ENCODE data around the gene PLA2G2C.
A peak's percentile ranks its signal among the peaks of the same experiment; 100 is the strongest.

Gene PLA2G2C

DNA sequence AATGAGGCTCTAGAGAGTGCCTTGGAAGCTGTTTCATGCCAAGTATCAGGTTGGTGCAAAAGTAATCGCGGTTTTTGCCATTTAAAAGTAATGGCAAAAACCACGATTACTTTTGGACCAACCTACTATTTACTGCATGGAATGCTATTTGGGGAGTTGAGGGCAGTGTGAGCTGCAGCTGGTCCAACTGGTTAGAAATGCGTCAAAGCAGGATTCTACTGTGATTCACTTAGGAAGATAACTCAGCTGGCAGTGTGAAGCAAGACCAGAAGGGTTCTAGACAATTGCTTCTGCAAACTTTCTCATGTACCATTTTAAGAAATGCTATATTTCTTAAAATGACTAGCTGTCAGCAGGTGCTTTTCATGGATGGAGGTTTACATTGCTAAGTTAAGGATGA lies 21.2 kb upstream of the PLA2G2C start:
- no peak for DNase-seq

- DNase-seq: no peak
These were observed 15.8 kb upstream of the PLA2G2C start for GRCh38 chr1:20202166-20202565.

- DNase-seq: no peak
These were observed 14.6 kb upstream of the PLA2G2C start for GRCh38 chr1:20200966-20201365.

GRCh38 chr1:20199840-20200239 lies 13.5 kb upstream of the PLA2G2C start:
- DNase-seq: no peak

DNA sequence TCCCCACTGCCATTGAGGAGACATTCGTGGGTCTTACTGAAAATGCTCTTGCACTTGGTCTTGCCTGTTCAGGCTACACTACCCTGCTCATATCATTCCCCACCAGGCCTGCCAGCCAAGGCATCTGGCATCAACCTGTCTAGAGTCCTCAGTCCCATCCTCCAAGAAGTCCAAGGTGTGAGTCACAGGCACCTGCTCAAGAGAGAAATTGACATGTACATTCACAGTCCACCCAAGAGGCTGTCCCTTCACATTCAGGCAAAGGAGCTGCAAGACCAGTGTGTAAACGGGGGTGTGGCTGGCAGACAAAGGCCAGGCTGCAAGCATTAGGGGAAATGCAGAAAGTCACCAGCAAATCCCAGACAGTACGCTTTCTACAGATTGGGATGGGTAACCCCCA lies 13.1 kb upstream of the PLA2G2C start:
- no peak for DNase-seq

DNA sequence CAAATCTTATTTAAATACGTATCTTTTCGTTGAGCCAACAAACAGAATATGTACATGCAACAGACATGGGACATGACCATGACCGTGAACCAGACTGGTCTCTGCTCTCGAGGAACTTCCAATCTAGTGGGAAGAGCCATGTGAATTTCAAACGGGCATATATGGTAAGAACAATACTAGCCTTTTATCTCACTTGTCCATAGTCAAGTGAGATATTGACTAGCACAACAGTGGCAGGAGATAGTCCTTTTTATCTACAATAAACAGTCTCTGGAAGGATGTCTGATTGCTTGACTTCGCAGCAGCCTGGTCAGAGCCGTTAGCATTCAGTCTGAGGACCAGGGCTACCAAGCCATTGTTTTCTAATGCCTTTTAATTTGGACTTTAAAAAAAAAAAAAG lies 12.6 kb upstream of the PLA2G2C start:
- no peak for DNase-seq

DNA sequence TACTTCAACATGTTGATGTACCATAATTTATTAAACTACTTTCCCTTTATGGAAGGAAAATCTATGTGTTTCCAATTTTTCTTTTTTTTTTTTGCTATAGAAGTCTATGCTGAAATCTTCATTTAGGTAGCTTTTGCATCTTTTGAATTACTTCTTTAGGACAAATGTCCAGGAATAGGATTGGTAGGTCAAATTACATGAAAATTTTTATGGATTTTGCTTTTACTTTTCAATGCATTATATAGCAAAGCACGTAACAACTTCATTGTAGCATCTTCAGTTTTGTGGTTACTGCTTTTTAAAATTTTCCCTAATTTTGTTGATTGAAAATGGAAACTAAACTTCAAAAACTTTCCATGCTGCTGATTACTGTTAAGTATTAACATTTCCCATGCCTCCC lies 12.0 kb upstream of the PLA2G2C start:
- DNase-seq: no peak

DNA sequence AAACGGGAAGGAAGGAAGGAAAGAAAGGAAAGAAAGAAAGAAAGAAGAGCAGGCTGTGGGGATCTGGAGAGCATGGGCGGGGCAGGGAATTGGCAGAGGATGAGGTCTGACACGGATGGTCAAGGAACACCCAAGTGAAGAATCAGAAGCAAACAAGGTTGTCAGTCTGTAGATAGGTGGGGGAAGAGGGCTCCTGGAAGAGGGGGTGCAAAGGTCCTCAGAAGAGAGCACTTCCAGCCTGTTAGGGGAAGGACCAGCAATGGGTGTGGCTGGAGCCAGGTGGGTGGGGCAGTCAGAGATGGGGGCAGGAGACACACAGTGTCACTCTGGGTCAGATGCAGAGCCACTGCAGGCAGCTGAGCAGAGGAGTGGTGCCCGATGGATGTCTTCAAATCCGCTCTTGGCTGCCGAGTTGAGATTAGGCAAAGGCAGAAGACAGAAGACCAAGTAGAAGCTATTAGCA lies 11.0 kb upstream of the PLA2G2C start:
- DNase-seq: no peak

DNA sequence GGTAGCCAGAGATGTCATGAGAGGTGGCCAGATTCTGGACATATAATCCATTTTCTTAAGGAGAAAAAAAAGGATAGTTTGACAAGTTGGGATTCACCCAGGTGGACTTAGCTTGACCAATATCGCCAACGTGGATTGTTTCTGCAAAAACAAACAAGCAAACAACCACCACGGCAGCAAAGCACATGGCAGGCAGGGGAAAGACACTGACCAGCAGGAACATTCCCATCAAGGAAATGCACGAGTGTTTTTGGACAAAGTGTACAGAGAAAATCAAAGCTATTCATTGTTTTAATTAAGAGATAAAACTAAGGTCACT lies 9.1 kb upstream of the PLA2G2C start:
- DNase-seq: no peak

DNA sequence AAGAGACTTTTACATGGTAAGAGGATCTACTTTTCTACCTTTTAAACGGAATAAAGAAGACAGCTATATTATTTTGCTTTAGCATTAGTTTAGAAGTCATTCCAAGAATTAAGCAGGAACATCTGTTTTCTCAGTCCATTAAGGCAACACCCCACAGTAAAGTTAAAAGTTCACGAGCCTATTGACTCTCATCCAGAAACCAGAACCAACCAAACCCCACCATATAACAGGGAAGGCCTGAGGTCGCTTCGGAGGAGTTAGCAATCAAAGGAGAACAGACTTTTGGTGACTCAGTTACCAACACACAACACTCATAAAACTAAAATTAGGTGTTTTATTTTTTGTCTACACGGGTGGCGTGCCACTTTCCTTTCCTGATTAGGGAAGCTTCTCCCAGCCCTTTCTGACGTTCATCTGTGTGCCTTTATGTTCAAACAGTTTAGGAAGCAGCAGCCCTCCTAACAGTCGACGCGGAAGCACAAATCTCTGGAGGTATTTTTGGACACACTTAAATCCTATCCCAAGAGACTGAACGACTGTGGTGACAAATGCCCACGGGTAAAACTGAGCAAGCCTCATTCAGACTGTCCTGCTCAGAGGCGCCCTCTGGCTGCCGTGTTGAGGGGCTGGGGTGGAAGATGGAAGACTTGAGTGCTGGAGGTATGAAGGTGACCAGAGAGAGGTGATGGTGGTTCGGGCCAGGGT lies 8.6 kb upstream of the PLA2G2C start:
- DNase-seq: peak; percentile 87

DNA sequence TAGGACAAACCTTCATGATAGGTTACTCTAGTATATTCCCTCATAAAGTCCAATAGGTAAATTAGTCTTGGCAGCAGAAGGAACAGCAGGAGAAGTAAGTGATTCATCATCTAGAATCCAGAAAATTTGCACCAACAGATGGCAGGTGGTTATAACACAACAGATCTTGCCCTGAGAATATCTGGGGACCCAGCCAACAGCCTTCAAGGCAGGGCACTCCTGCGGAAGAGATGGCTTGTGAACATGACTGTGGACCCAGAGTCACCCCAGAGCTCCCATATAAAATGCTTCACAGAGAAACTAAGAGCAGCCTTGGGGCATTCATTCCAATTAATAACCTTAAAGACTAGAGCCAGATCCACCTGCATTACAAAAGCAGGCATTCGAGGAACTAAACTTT lies 7.9 kb upstream of the PLA2G2C start:
- DNase-seq: no peak

GRCh38 chr1:20192871-20193411 lies 6.6 kb upstream of the PLA2G2C start:
- DNase-seq: no peak

GRCh38 chr1:20192364-20192763 lies 6.0 kb upstream of the PLA2G2C start:
- DNase-seq: no peak

GRCh38 chr1:20191266-20191825 lies 5.0 kb upstream of the PLA2G2C start:
- no peak for DNase-seq

- no peak for DNase-seq
These were observed 4.2 kb upstream of the PLA2G2C start for GRCh38 chr1:20190256-20191160.

DNA sequence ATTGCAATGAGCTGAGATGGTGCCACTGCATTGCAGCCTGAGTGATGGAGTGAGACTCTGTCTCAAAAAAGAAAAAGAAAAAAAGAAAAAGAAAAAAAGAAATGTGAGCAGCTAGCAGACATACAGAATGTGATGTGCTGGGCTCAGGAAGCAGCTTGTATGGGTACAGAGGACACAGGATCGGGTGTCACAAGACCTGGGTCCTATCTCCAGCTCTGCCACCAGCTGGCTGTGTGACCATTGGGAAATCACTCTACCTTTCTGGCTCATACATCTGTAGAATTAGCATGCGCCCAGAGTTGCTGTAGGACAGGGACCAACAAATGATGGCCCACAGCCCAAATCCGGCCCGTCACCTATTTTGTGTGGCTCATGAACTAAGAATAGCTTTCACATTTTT lies 3.3 kb upstream of the PLA2G2C start:
- DNase-seq: no peak

DNA sequence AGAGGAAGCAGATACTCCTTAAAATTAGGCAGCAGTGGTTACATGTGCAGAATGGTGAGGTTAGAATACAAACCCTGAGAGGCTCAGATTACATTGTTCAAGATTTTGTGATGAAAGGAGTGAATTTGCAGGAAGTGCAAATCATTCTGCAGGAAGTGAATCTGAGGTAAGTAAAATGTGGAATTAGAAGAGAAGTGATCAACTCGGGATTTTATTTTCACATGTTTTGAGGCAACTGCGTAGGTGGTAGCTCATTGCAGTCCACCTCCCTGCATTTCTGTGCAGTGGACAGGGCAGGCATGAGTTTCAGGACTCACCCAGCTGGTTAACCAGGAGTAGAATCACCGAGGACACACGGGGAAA lies 2.1 kb upstream of the PLA2G2C start:
- DNase-seq: no peak

DNA sequence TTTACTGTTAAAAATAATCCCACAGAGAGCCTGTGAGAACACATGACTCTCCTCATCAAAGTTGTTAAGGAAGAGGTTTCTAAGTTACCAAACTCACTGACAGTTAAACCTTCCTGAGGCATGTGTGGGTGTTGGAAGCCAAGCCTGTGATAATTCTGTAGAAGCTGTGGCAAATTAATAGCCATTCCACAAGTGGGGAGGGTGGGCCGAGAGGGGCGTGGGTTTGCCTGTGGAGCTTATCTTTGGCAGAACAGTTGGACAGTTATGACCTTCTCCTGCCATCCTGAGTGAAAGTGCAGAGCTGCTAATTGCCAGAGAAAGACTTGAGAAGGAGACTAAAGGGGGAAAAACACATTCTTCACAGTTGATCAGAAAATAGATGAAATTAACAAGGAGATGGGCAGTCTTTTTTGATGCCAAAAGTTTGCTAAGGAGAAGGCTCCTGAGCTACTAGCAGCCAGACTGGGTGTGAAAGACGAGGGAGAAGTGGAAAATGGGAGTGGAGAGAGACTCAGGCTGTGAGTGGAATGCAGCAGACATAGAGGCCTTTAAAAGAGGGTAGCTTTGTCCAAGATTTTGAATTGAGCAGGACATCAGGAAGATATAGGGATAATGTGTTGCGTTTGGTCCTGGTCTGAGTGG lies 1.6 kb upstream of the PLA2G2C start:
- DNase-seq: no peak

DNA sequence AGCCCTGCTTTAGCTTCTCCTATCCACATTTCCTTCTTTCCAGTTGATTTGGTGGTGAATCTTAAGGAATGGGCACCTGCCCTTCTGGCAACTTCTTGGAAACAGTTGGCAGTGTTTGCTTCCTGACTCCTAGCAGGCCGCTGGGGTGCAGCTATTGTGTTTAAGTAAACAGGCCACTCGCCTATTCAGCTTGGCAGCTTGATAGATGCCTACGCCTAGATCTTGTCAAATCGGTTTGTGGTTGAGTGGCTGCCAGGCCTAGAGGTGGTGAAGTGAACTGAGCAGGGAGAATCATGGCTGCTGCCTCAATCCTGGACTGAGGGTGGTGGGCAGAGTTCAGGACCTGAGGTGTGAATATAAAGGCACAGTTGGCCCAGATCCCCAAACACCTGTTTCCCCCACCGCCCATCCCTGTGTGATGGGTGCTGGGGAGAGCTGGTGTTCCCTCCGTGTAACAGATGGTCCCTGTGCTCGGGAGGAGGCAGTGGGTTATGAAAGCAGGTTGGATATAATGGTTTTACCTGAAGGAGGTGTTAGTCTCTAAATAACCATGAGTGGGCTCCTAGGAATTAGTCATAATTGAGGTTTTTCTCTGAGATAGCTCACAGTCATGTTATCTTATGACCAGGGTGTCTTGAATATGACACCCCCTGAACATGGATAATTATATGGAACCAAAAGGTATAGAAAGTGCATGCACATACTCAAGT lies 940 bp upstream of the PLA2G2C start:
- DNase-seq: peak; percentile 64

- DNase-seq: peak; percentile 78
These were observed 1.1 kb downstream of the PLA2G2C start for GRCh38 chr1:20184997-20185833.

DNA sequence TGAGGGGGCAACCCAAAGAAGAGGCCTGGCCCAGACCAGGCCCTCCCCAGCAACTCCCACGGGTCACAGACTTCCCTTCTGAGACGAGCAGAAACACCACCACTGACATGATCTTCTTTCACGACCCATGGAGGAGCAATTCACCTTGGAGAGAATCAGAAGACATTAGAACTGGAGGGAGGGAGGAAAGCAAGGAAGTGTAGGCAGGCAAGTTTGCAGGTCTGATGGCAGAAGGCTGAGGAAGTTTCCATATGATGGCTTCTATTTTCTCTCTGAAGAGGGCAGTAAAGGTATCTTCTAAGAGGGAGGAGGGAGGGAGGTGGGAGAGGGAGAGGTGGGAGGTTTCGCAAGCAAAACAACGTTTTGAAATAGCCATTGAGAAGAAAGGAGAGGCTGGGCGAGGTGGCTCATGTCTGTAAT lies 1.8 kb downstream of the PLA2G2C start:
- no peak for DNase-seq

Data from stimulated activated CD8-positive, alpha-beta memory T cell treated with anti-CD3 and anti-CD28 coated beads, Interleukin-4, amount 100 ng/mL, for 48 hours (primary cell).